Ishikawa (cell line): ENCODE data around the gene KRT13.

ENCODE experiments used
- CEBPB ChIP-seq: IDR thresholded peaks from 2 replicates; pipeline ENCODE4 v1.6.1; 2012
- CREB1 ChIP-seq: IDR thresholded peaks from 2 replicates; pipeline ENCODE4 v1.6.1; 2012; ENCODE audit warnings: low read depth
- EGR1 ChIP-seq: IDR thresholded peaks from 2 replicates; pipeline ENCODE4 v1.6.1; 2012
- EP300 ChIP-seq: IDR thresholded peaks from 2 replicates; pipeline ENCODE4 v1.6.1; 2012; ENCODE audit warnings: borderline replicate concordance
- FOXM1 ChIP-seq: IDR thresholded peaks from 2 replicates; pipeline ENCODE4 v1.6.1; 2012; ENCODE audit warnings: low read depth, borderline replicate concordance
- MAX ChIP-seq: IDR thresholded peaks from 2 replicates; pipeline ENCODE4 v1.6.1; 2012
- NFIC ChIP-seq: IDR thresholded peaks from 2 replicates; pipeline ENCODE4 v1.6.1; 2012
- RAD21 ChIP-seq: IDR thresholded peaks from 2 replicates; pipeline ENCODE4 v1.6.1; 2012; ENCODE audit warnings: low read depth
- REST ChIP-seq: IDR thresholded peaks from 2 replicates; pipeline ENCODE4 v1.6.1; 2012; ENCODE audit warnings: low read depth, mild to moderate bottlenecking
- TAF1 ChIP-seq: IDR thresholded peaks from 2 replicates; pipeline ENCODE4 v1.6.1; 2012; ENCODE audit warnings: low read depth, mild to moderate bottlenecking
- TCF12 ChIP-seq: IDR thresholded peaks from 2 replicates; pipeline ENCODE4 v1.6.1; 2012; ENCODE audit warnings: low read depth
- TEAD4 ChIP-seq: IDR thresholded peaks from 2 replicates; pipeline ENCODE4 v1.6.1; 2012
- USF1 ChIP-seq: IDR thresholded peaks from 2 replicates; pipeline ENCODE4 v1.6.1; 2012
- YY1 ChIP-seq: IDR thresholded peaks from 2 replicates; pipeline ENCODE4 v1.6.1; 2012; ENCODE audit warnings: low read depth
- ZBTB7A ChIP-seq: IDR thresholded peaks from 2 replicates; pipeline ENCODE4 v1.6.1; 2012; ENCODE audit warnings: low read depth

The KRT13 gene

GRCh38 chr17:41500131-41500911, 5.1 kb downstream of the KRT13 start:
- TF ChIP-seq FOXM1: no peak
- no peak for TF ChIP-seq TEAD4
- TF ChIP-seq RAD21: no peak
- TF ChIP-seq CREB1: no peak
- TF ChIP-seq TCF12: no peak

GRCh38 chr17:41499714-41500113, 5.7 kb downstream of the KRT13 start:
- TF ChIP-seq TAF1: no peak
- TF ChIP-seq RAD21: no peak
- TF ChIP-seq CREB1: no peak
- TF ChIP-seq EP300: no peak
- no peak for TF ChIP-seq NFIC
- TF ChIP-seq MAX: no peak
- TF ChIP-seq EGR1: no peak
- TF ChIP-seq TEAD4: no peak
- no peak for TF ChIP-seq FOXM1
- TF ChIP-seq CEBPB: no peak
- TF ChIP-seq YY1: no peak
- TF ChIP-seq TCF12: no peak
- TF ChIP-seq ZBTB7A: no peak

- TF ChIP-seq YY1: no peak
- TF ChIP-seq RAD21: no peak
- no peak for TF ChIP-seq FOXM1
- TF ChIP-seq CEBPB: no peak
- no peak for TF ChIP-seq MAX
- no peak for TF ChIP-seq CREB1
- no peak for TF ChIP-seq TEAD4
Observed at GRCh38 chr17:41498276-41498675, 7.1 kb downstream of the KRT13 start.

- TF ChIP-seq NFIC: no peak
- TF ChIP-seq EGR1: no peak
- no peak for TF ChIP-seq TAF1
- TF ChIP-seq REST: 0 out of 2 replicates have a peak, but pooled peaks have one; percentile 5
- TF ChIP-seq YY1: 0 out of 2 replicates have a peak, but pooled peaks have one; percentile 53
- TF ChIP-seq RAD21: peak; percentile 89
Observed at GRCh38 chr17:41496803-41497484, 8.5 kb downstream of the KRT13 start.

GRCh38 chr17:41494524-41494923, 10.9 kb downstream of the KRT13 start:
- TF ChIP-seq USF1: no peak
- TF ChIP-seq CREB1: no peak
- TF ChIP-seq REST: no peak
- no peak for TF ChIP-seq EP300
- TF ChIP-seq YY1: no peak
- no peak for TF ChIP-seq CEBPB
- no peak for TF ChIP-seq TAF1
- TF ChIP-seq EGR1: no peak
- TF ChIP-seq ZBTB7A: no peak
- no peak for TF ChIP-seq RAD21
- TF ChIP-seq TEAD4: no peak

GRCh38 chr17:41492771-41493170, 12.6 kb downstream of the KRT13 start:
- no peak for TF ChIP-seq MAX
- peak; percentile 64 for TF ChIP-seq NFIC
